Suppressor macrophage treated with lipopolysaccharide for 4 hours (primary cell): Measurements from ENCODE around the gene CSRNP3.

Source experiments
- DNase-seq: peaks from one replicate; pipeline ENCODE4 v3.0.0-alpha.2; 2020

Gene CSRNP3

GRCh38 chr2:165472922-165473321 lies 3.4 kb downstream of the CSRNP3 start:
- no peak for DNase-seq

DNA sequence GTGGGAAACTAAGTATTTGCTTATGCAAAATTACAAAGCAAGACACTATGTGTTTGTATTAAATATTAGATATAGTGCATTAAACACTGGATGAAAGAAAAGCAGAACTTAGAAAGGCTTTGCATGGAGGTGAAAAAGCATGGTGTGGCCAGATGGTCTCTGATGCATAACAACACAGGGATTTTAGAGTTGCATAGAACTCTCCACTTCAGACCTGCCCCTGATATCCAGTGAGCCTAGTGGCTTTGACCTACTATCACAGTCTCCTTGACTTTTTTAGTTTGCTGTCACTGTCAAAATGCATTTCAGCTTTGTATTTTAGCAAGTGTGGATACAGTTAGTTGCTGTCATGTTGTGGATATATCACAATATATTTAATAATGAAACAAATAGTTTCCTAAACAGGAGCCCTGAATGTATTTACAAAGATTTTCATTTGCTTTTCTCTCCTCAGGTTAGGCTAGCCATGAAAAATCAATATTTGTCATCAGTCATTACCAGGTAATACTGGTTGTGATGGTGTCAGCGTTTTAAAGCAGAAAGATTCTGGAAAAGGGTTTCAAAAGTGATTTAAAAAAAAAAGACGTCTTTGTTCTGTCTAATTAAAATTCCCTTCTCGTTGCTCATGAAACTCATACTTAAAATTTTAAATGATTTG lies 5.2 kb downstream of the CSRNP3 start:
- no peak for DNase-seq

- no peak for DNase-seq
Measured at GRCh38 chr2:165475277-165476004, 5.9 kb downstream of the CSRNP3 start.

DNA sequence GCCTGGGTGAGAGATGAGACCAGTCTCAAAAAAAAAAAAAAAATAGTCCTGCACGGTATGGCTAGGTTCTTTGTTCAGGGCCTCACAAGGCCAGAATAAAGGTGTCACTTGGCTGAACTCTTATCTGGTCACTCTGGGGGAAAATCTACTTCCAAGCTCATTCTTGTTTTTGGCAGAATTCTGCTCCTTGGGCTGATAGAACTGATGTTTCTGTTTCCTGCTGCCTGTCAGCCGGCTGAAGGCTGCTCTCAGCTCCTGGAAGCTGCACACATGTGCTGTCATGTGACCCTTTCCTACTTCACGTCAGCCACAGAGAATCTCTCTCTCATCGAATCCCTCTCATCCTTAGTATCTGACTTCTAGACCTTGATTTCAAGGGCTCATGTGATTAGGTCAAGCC lies 10.4 kb downstream of the CSRNP3 start:
- no peak for DNase-seq

- DNase-seq, result no peak
Measured at GRCh38 chr2:165494573-165494972, 25.1 kb downstream of the CSRNP3 start.

GRCh38 chr2:165497659-165498317 lies 28.3 kb downstream of the CSRNP3 start:
- DNase-seq, result no peak

DNA sequence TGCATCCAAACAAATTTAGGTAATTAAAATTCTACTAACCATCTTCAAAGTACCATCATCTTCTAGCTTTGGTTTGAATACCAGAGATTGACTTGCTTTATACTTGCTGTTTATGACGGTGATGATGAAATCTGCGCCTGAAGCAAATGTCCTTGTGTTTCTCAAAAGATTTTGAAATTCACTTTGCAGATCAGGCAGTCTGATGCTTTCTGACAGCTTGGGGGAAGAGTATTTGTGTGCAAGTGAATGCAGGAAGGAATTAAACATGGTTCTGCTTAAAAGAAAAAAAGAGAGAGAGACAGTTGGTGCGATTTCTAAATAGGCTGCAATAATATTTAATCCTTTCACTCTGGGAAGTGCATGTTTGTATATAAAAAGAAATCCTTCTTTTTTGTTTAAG lies 29.6 kb downstream of the CSRNP3 start:
- no peak for DNase-seq

- no peak for DNase-seq
Measured at GRCh38 chr2:165500001-165500400, 30.5 kb downstream of the CSRNP3 start.

DNA sequence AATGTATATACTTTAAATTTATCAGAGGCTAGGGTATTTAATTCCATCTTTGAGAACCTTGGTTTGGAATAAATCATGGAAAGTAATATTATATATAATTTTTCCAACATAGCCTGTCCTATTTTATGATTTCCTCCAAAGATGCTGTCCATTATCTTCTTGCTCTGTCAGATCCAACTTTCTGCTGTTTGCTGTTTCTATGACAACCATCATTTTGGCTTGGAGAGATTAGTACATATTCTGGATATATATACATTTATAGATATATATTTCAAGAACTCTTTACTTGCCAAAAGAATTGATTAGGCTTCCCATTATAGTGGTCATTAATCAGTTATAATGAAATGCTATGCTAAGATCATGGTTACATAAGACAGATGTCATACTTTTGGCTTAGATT lies 31.3 kb downstream of the CSRNP3 start:
- DNase-seq, result no peak

DNA sequence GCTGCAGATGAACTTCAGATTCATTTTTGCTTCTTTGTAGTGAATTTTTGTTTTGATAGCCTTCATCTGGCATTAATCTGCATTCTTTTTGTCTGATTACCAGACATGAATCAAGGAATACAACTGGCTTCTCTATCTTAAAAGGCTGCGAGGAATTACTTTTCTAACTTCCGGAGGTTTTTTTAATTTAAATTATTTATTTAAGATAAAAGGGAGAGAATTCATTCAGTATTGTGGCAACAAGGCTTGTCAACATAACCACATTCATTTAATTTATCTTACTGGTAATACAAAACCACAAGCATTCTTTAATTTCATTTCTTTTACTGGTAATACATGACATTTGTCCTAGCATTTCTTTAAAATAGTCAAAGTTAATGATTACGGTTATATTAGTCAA lies 36.0 kb downstream of the CSRNP3 start:
- no peak for DNase-seq

- no peak for DNase-seq
Measured at GRCh38 chr2:165508927-165509326, 39.4 kb downstream of the CSRNP3 start.

GRCh38 chr2:165513479-165513878 lies 44.0 kb downstream of the CSRNP3 start:
- DNase-seq, result no peak

DNA sequence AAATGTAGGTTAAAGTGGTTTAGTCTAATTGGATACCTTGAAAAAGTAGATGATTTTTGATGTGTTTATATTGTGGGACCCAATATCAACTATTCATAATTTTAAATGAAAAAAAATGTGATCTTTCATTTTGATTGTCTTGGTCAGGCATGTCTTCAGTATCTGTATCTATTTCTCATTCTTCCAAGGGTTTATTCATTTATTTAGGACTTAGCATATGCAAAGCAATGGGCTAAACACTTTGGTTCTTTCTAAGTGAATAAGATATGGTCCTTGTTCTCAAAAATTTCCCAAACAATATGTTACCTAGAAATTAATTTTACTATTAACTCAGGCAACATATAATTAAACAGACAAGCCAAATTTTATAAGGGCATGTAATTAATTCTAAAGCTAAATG lies 49.1 kb downstream of the CSRNP3 start:
- no peak for DNase-seq

DNA sequence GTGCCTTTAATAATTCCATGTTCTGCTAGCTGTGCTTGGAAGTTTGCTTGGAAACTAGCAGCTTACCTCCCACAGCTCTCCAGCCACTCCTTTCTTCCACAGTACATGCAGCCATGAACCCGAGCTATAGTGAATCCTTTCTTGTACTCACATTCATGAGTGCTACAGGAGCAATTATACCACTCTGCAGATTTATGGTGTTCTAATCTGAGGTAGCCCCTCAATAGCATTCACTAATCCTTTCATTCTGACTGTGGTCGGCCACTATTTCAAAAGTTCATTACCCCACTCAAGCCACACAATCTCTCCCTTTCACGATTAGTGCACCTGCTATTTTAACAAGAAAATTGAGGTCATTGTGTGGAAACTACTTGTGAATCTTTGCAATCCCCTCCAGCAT lies 53.2 kb downstream of the CSRNP3 start:
- DNase-seq, result no peak

DNA sequence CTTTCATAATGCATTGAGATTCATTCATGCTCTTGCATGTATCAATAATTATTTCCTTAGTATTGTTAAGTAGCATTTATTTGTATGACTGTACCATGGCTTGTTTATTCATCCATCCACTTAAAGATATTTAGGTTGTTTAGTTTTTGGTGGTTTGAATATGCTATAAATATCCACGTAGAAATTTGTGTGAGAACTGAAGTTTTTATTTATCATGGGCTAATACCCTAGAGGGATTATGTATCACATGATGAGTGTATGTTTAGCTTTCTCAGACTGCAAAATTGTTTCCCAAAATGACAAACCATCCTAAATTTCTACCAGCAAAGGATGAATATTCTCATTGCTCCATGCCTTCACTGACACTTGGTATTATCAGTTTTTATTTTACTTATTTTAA lies 55.2 kb downstream of the CSRNP3 start:
- DNase-seq, result no peak

DNA sequence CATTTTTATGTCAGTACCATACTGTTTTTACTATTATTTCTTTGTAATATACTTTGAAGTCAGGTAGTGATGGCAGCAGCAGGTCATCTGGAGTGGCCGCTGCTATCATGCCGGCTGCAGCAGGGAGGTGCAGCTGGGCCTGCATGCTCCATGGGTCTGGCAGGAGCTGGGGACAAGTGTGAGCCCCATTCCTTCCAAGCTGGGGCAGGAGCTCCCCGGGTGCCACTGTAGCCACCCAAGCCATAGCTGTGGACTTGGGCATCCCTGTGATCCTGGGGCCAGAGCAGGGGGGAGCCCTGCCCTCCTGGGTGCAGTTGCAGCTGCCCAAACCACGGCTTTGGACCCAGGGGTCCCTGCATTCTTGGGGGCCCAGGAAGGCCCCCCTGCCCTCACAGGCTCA lies 59.2 kb downstream of the CSRNP3 start:
- no peak for DNase-seq

DNA sequence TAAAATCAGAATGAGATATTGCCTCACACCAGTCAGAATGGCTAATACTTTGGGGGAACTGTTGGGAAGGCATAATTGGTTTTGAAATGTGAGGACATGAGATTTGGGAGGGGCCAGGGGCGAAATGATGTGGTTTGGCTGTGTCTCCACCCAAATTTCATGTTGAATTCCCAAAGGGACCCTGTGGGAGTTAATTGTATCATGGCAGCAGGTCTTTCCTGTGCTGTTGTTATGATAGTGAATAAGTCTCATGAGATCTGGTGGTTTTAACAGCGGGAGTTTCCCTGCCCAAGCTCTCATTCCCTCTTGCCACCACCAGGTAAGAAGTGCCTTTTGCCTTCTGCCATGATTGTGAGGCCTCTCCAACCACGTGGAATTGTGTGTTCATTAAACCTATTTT lies 59.6 kb downstream of the CSRNP3 start:
- no peak for DNase-seq

DNA sequence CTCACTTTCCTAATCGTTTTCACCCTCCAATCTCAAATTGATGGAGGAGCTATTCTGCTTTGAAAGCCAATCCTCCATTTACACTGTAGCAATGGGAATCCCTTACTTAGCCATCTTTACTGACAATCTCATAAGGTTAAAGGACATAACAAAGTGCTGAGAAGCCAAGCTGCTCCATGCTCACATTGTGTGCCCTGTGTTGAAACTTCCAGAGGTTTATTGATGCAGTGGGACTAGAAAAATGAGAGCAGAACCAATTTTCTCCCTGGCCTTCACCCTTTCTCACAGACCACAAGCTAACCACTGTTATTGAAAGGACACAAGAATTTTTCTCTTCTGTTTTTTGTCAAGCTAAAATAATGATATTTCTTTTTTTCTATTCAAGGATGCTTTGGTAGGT lies 63.8 kb downstream of the CSRNP3 start:
- no peak for DNase-seq

DNA sequence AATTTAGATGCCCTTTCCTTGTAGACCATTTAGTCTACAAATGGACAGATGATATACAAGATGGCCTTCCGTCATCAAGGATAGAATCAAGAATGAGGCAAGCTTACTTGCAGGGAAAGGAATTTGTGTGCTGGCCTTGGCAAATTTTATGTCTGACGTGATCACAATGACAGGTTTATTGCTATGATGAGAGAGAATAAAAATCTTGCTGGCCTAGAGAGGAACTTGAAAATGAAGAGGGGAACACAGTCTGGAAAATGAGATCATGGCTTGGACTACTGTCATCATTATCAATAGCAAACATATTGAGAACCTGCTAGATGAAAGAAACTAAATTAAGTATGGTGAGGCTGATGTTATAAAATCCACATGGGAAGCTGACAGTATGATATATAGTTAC lies 66.0 kb downstream of the CSRNP3 start:
- DNase-seq, result no peak

DNA sequence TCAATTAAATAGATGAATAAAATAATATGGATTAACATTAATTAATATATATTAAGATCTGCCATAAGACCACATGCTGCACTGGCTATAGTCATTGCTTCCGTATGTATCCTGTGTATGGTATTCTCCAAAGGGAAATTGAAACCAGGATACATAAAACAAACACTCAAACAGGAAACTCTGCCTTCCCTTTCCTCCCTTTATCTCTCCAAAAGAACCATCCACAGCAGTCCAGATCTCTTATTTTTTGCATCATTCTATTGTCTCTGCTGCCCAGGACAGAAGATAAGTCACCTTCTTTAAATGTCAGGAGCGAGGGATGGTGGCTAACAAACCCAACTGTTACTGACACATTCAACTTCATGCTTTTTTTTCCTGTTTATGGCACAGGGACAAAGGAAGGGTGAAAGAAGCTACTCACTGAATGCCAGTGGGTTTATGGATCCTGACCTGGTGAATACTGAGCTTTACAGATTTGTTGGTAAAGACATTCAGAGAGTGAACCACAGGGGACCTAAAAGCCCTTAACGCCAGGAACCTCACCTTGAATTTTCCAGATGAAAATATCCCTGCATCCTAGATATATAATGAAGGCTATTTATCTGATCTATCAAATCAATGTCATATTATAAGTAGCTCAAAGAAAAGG lies 67.5 kb downstream of the CSRNP3 start:
- DNase-seq, result no peak

- DNase-seq, result no peak
Measured at GRCh38 chr2:165539985-165540384, 70.5 kb downstream of the CSRNP3 start.

GRCh38 chr2:165544897-165545296 lies 75.4 kb downstream of the CSRNP3 start:
- DNase-seq, result no peak

- DNase-seq, result no peak
Measured at GRCh38 chr2:165547900-165548299, 78.4 kb downstream of the CSRNP3 start.

- DNase-seq, result no peak
Measured at GRCh38 chr2:165549619-165550018, 80.1 kb downstream of the CSRNP3 start.
